Body of pancreas (tissue), 4 donors: ENCODE results near the gene VAV2. TPM values are rescaled to one million over a fixed set of nuclear protein-coding genes. Genes with fewer than 3 reads are reported as not detected.

Experiments
- ATAC-seq: fragments of 150-250 bp; one replicate; pipeline ENCODE4 v1.9.1; 2016
- DNase-seq, 4 donors: peaks; one replicate each; pipeline ENCODE4 v3.0.0-alpha.2; 2019
- H3K27ac ChIP-seq, 4 donors: fragments of 200-600 bp; sonication (generic); 1 replicate in 3 of 4; 2 replicates in 1 of 4; pipeline versions ENCODE4 v1.5.1 to v1.6.1; 2016 to 2019; ENCODE audit warnings: mild to moderate bottlenecking in 1 of 4, mixed read lengths in 1 of 4, moderate library complexity in 1 of 4
- H3K27me3 ChIP-seq, 2 donors: fragments of 200-600 bp; sonication (generic); one replicate each; pipeline ENCODE4 v1.6.0; 2016; ENCODE audit warnings: mild to moderate bottlenecking in 1 of 2
- H3K36me3 ChIP-seq, 2 donors: fragments of 200-600 bp; sonication (generic); replicated peaks in 1 of 2; 2 replicates each; pipeline ENCODE4 v1.5.1; 2016; ENCODE audit warnings: low read depth in 2 of 2; ENCODE audit not compliant: insufficient read depth in 1 of 2
- H3K4me1 ChIP-seq: fragments of 200-600 bp; sonication (generic); one replicate; pipeline ENCODE4 v1.6.0; 2016
- H3K4me3 ChIP-seq, 2 donors: fragments of 200-600 bp; sonication (generic); 1 replicate in 1 of 2; 2 replicates in 1 of 2; pipeline ENCODE4 v1.5.1; 2016 to 2019
- H3K9me3 ChIP-seq, 3 donors: fragments of 200-600 bp; sonication (generic); 1 replicate in 2 of 3; 2 replicates in 1 of 3; pipeline ENCODE4 v1.5.1; 2016
- POLR2A ChIP-seq, 3 donors: fragments of 450-650 bp; IDR thresholded peaks; one replicate each; pipeline ENCODE4 v1.6.1; 2016; ENCODE audit warnings: antibody characterized with exemption in 3 of 3, mild to moderate bottlenecking in 2 of 3
- WGBS, 2 donors: methylation state at CpG; one replicate each; pipeline ENCODE4 v1.1.5; 2017; 5-methylcytosine and 5-hydroxymethylcytosine counted together
- intact Hi-C: fragments of 100-400 bp; cut with DNase I; formaldehyde crosslinking; loops from one replicate; pipeline ENCODE4 v1.15.1; 2023
- total RNA-seq, 2 donors: library from RNA; depleted of rRNA; stranded (reverse); fragments of >200 nt; gene quantifications; one replicate each; pipeline ENCODE4 v1.1.0, GENCODE V29; 2016
- TF ChIP-seq, protein P1 (sequence below), 7 experiments: fragments of 450-650 bp in 4 of 7; fragments of 200-600 bp in 3 of 7; sonication (generic) in 3 of 7; IDR thresholded peaks; one replicate each; pipeline ENCODE4 v1.5.1; 2016 to 2019; ENCODE audit warnings: antibody characterized with exemption in 7 of 7

The VAV2 gene
- total RNA-seq, 2 donors from 2014 or later, result 31.6 to 32.3 TPM

DNA sequence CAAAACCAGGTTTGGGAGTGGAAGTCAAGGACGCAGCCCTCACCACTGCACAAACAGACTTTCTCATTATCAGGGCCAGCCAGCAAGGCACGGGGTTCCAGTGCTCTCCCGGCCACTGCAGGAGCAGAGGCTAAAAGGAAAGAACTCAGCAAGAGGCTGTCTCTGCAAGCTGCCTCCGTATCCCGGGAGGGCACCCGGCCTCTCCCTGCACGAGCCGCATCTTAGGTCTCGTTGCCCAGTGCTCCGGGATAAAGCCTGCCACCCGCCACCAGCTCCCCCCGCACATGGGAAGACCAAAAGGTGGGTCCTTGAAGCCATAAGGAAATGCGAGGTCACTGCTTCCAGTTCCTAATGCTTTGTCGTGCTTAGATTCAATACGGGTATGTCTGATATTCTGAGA, 136.8 kb downstream of the VAV2 start:
- Histone ChIP-seq H3K36me3 (no peaks in the 10 kb centered on the region), H3K4me1 (peaks cover 10% of the 10 kb centered on the region), H3K9me3 (no peaks in the 10 kb centered on the region), H3K27me3 (no peaks in the 10 kb centered on the region), H3K4me3 (no peak overlapping the region), H3K27ac (peak overlapping the region in 2 of 4 donors; percentile 59 to 81)
- no peak for DNase-seq
- no peak for ATAC-seq
- 49 to 84% methylated on average over 13 to 15 of the region's 15 CpGs for WGBS, 2 donors
- intact Hi-C loops, result no loop called here
- no peak for TF ChIP-seq POLR2A (IDR thresholded peaks at IDR 0.05)
- TF ChIP-seq, protein P1, sequence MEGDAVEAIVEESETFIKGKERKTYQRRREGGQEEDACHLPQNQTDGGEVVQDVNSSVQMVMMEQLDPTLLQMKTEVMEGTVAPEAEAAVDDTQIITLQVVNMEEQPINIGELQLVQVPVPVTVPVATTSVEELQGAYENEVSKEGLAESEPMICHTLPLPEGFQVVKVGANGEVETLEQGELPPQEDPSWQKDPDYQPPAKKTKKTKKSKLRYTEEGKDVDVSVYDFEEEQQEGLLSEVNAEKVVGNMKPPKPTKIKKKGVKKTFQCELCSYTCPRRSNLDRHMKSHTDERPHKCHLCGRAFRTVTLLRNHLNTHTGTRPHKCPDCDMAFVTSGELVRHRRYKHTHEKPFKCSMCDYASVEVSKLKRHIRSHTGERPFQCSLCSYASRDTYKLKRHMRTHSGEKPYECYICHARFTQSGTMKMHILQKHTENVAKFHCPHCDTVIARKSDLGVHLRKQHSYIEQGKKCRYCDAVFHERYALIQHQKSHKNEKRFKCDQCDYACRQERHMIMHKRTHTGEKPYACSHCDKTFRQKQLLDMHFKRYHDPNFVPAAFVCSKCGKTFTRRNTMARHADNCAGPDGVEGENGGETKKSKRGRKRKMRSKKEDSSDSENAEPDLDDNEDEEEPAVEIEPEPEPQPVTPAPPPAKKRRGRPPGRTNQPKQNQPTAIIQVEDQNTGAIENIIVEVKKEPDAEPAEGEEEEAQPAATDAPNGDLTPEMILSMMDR (IDR thresholded peaks at IDR 0.05), result no peak

DNA sequence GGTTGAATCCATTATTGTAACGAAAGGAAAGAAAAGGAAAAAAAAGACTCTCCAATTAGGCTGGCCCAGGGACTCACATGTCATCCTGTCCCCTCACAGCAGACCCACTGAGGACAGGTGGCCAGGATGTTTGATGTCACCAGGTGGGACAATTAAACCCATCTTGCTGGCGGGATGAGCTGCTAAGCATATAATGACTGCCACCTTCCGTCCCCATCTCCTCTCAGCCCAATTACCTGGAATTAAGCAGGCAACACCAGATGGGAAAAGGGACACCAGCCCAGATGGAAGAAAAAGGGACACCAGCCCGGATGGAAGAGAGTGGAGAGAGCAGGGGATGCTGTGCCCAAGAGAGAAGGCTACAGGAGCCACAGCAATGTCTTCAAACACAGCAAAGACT, 137.4 kb downstream of the VAV2 start:
- H3K27me3 ChIP-seq, result no peaks in the 10 kb centered on the region
- DNase-seq (no peak), ATAC-seq (no peak)
- H3K4me3 ChIP-seq, result no peak overlapping the region
- 83 to 92% methylated on average over 4 of the region's 4 CpGs for WGBS, 2 donors
- H3K36me3 ChIP-seq, result no peaks in the 10 kb centered on the region
- H3K9me3 ChIP-seq, result no peaks in the 10 kb centered on the region
- intact Hi-C loops, result no loop called here
- H3K27ac ChIP-seq, result peak overlapping the region in 2 of 4 donors; percentile 59 to 81
- TF ChIP-seq, protein P1 (IDR thresholded peaks at IDR 0.05), result no peak
- no peak for TF ChIP-seq POLR2A (IDR thresholded peaks at IDR 0.05)
- peaks cover 10% of the 10 kb centered on the region for H3K4me1 ChIP-seq

GRCh38 chr9:133854048-133854447, 138.1 kb downstream of the VAV2 start:
- Histone ChIP-seq H3K27ac (no peak overlapping the region), H3K4me3 (no peak overlapping the region), H3K4me1 (peaks cover 10% of the 10 kb centered on the region), H3K36me3 (no peaks in the 10 kb centered on the region), H3K9me3 (no peaks in the 10 kb centered on the region), H3K27me3 (no peaks in the 10 kb centered on the region)
- intact Hi-C loops, result no loop called here
- TF ChIP-seq POLR2A (IDR thresholded peaks at IDR 0.05), result no peak
- TF ChIP-seq, protein P1 (IDR thresholded peaks at IDR 0.05), result no peak
- ATAC-seq (no peak), DNase-seq (no peak)
- WGBS, 2 donors, result 86 to 92% methylated on average over 6 of the region's 6 CpGs

DNA sequence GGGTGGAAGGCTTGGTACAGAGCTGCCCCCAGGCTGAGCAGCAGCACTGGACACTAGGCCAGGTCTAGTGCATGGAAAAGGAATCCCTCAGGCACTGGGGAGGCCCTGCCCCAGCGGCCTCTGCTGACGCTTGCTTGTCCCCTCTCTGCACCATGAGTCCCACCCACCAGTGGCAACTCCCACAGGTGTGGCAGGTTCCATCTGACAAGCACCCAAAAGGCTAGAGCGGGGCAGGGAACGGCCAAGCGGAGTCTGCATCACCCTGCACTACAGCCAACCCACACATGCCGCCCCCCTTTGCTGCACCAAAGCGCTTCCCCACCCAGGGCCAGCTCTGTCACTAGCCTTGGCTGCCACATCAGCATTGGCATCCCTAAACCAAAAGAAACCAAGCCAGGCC, 138.8 kb downstream of the VAV2 start:
- DNase-seq (no peak), ATAC-seq (no peak)
- peaks cover 10% of the 10 kb centered on the region for H3K4me1 ChIP-seq
- no peaks in the 10 kb centered on the region for H3K27me3 ChIP-seq
- H3K9me3 ChIP-seq, result no peaks in the 10 kb centered on the region
- H3K36me3 ChIP-seq, result no peaks in the 10 kb centered on the region
- intact Hi-C loops, result no loop called here
- no peak overlapping the region for H3K4me3 ChIP-seq
- H3K27ac ChIP-seq, result no peak overlapping the region
- WGBS, 2 donors, result 96 to 100% methylated on average over 7 of the region's 7 CpGs
- no peak for TF ChIP-seq POLR2A (IDR thresholded peaks at IDR 0.05)
- TF ChIP-seq, protein P1 (IDR thresholded peaks at IDR 0.05), result no peak

DNA sequence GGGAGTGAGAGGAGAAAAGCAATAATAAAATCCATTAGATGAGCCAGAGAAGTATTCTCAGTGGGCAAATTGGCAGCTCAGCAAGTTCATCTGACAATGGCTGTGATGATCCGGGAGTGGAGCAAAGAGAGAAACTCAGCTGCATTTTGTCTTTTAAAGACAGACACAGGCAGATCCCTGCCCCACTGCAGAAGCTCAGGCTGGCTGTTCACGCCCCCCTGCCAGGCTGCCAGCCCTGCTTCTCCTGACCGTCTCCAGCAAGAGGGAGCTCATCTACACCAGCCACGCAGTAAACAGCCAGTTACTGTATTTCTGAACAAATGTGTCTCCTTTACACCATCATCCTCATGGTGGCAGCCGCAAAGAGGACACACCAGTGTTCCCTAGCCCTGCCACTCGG, 139.7 kb downstream of the VAV2 start:
- intact Hi-C loops, result no loop called here
- TF ChIP-seq POLR2A (IDR thresholded peaks at IDR 0.05), result no peak
- TF ChIP-seq, protein P1 (IDR thresholded peaks at IDR 0.05), result no peak
- DNase-seq (no peak), ATAC-seq (no peak)
- Histone ChIP-seq H3K27me3 (no peaks in the 10 kb centered on the region), H3K27ac (no peak overlapping the region), H3K4me1 (peaks cover 10% of the 10 kb centered on the region), H3K36me3 (no peaks in the 10 kb centered on the region), H3K9me3 (no peaks in the 10 kb centered on the region), H3K4me3 (no peak overlapping the region)
- 92 to 94% methylated on average over 5 to 6 of the region's 6 CpGs for WGBS, 2 donors
